ENCODE data around the gene PHF23. TPM values are rescaled to one million over a fixed set of nuclear protein-coding genes. Genes with fewer than 3 reads are reported as not detected.
"Not testable (repeated sequence)": the region's sequence is repeated elsewhere in the genome, so short reads cannot be mapped to it uniquely, and the experiment has no call there.

PHF23 gene
- total and polyA plus RNA-seq, 8 donors = 7.0 to 23.3 (median 11.9) TPM

- H3K27ac ChIP-seq = peak overlapping the region in 1 of 4 donors; percentile 12
- DNase-seq (no peak), FAIRE-seq (no peak), ATAC-seq (no peak)
- peaks cover 8 to 27% (median 11%) of the 10 kb centered on the region in 3 donors for H3K4me1 ChIP-seq
- H3K4me3 ChIP-seq = peak overlapping the region in 3 of 4 donors; percentile 86 to 97 (median 95)
- peaks cover 0 to 7% (median 0%) of the 10 kb centered on the region in 3 donors for H3K36me3 ChIP-seq
- intact Hi-C loops (cut with DNase I) = no loop called here
- no peaks in the 10 kb centered on the region for H3K27me3 ChIP-seq
- TF ChIP-seq CTCF (IDR thresholded peaks at IDR 0.05) = no peak
- WGBS, 2 donors = 83 to 86% methylated on average over 7 of the region's 7 CpGs
- H3K9me3 ChIP-seq = no peaks in the 10 kb centered on the region
These were observed 10.6 kb upstream of the PHF23 start for GRCh38 chr17:7249830-7250229.

- no peak overlapping the region for H3K27ac ChIP-seq
- intact Hi-C loops (cut with DNase I) = no loop called here
- FAIRE-seq = no peak
- DNase-seq = no peak
- WGBS, 2 donors = 71 to 77% methylated on average over 6 of the region's 6 CpGs
- no peaks in the 10 kb centered on the region for H3K27me3 ChIP-seq
- H3K9me3 ChIP-seq = no peaks in the 10 kb centered on the region
- no peak for ATAC-seq
- peaks cover 8 to 27% (median 11%) of the 10 kb centered on the region in 3 donors for H3K4me1 ChIP-seq
- no peak overlapping the region for H3K4me3 ChIP-seq
- TF ChIP-seq CTCF (IDR thresholded peaks at IDR 0.05) = no peak
- H3K36me3 ChIP-seq = peaks cover 0 to 4% (median 0%) of the 10 kb centered on the region in 3 donors
These were observed 10.0 kb upstream of the PHF23 start for GRCh38 chr17:7249214-7249613.

- TF ChIP-seq CTCF (IDR thresholded peaks at IDR 0.05) = no peak
- intact Hi-C loops (cut with DNase I) = no loop called here
- Histone ChIP-seq H3K36me3 (peaks cover 0 to 4% (median 0%) of the 10 kb centered on the region in 3 donors), H3K4me3 (no peak overlapping the region), H3K27me3 (no peaks in the 10 kb centered on the region), H3K9me3 (no peaks in the 10 kb centered on the region), H3K27ac (no peak overlapping the region), H3K4me1 (peaks cover 8 to 30% (median 11%) of the 10 kb centered on the region in 3 donors)
- ATAC-seq (no peak), FAIRE-seq (no peak), DNase-seq (no peak)
- WGBS, 2 donors = 55 to 65% methylated on average over 4 of the region's 4 CpGs
These were observed 9.5 kb upstream of the PHF23 start for GRCh38 chr17:7248796-7249195.

GRCh38 chr17:7246779-7247178 lies 7.5 kb upstream of the PHF23 start:
- 81 to 88% methylated on average over 5 of the region's 5 CpGs for WGBS, 2 donors

GRCh38 chr17:7243838-7244237 lies 4.6 kb upstream of the PHF23 start:
- peak overlapping the region in 3 of 4 donors; percentile 94 to 99 (median 97) for H3K27ac ChIP-seq
- 53 to 67% methylated on average over 10 of the region's 10 CpGs for WGBS, 2 donors
- DNase-seq = peak in 1 of 6 donors; percentile 37
- intact Hi-C loops (cut with DNase I); H3K9me3 ChIP-seq; H3K27me3 ChIP-seq; FAIRE-seq; H3K36me3 ChIP-seq; ATAC-seq: not testable (repeated sequence)
- H3K4me1 ChIP-seq = peaks cover 14 to 21% (median 16%) of the 10 kb centered on the region in 3 donors
- H3K4me3 ChIP-seq = peak overlapping the region in 2 of 4 donors; percentile 64 to 72

More at GRCh38 chr17:7246779-7247178, 7.5 kb upstream of the PHF23 start:
- peaks cover 6 to 23% (median 8%) of the 10 kb centered on the region in 3 donors for H3K4me1 ChIP-seq
- no peaks in the 10 kb centered on the region for H3K9me3 ChIP-seq
- DNase-seq (no peak), ATAC-seq (no peak), FAIRE-seq (no peak)
- TF ChIP-seq CTCF (IDR thresholded peaks at IDR 0.05) = no peak
- H3K4me3 ChIP-seq = no peak overlapping the region
- no peaks in the 10 kb centered on the region for H3K27me3 ChIP-seq
- H3K36me3 ChIP-seq = peaks cover 0 to 4% (median 0%) of the 10 kb centered on the region in 3 donors
- no peak overlapping the region for H3K27ac ChIP-seq
- intact Hi-C loops (cut with DNase I) = no loop called here
